ENCODE measurements around the gene TEKTIP1. TPM values are rescaled to one million over a fixed set of nuclear protein-coding genes. Genes with fewer than 3 reads are reported as not detected.
A peak's percentile ranks its signal among the peaks of the same experiment; 100 is the strongest.
"Not testable (repeated sequence)": the region's sequence is repeated elsewhere in the genome, so short reads cannot be mapped to it uniquely, and the experiment has no call there.

The TEKTIP1 gene
- total RNA-seq, 1 donor from 2014 or later = not detected

DNA sequence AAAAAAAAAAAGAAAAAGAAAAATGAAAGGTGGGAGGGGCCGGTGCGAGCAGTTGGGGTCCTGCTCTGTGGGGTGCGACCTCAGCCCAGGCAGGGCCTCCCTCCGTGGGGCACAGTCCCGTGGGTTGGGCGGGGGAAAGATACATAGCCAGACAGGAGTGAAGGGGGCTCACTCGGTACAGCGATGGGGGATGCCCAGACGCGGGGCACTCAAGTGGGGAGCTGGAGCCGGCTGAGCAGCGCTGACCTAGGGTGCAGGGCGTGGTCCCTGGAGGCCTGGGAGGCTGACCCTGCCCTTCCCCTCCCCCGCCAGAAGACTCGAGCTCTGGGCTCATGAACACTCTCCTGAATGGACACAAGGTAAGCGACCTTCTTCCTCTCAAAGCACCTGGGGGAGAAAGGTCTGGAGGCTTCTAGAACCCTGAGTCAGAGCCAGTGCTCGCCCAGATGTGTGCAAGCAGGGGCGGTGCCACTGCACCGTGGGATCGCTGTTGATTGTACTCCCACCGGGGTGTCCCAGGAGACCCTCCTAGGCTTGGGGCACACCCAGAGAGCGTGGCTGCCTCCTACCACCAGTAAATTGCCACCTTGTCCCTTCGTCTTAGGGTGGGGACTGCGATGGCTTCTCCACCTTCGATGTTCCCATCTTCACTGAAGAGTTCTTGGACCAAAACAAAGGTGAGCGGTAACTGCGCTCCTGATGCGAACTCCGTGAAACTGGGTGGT is 37.1 kb downstream of the TEKTIP1 start:
- no peak overlapping the region for H3K4me3 ChIP-seq (ENCODE audit: low read depth, low read length)
- DNase-seq (ENCODE audit: low read depth) = no peak
- TF ChIP-seq, protein P1, sequence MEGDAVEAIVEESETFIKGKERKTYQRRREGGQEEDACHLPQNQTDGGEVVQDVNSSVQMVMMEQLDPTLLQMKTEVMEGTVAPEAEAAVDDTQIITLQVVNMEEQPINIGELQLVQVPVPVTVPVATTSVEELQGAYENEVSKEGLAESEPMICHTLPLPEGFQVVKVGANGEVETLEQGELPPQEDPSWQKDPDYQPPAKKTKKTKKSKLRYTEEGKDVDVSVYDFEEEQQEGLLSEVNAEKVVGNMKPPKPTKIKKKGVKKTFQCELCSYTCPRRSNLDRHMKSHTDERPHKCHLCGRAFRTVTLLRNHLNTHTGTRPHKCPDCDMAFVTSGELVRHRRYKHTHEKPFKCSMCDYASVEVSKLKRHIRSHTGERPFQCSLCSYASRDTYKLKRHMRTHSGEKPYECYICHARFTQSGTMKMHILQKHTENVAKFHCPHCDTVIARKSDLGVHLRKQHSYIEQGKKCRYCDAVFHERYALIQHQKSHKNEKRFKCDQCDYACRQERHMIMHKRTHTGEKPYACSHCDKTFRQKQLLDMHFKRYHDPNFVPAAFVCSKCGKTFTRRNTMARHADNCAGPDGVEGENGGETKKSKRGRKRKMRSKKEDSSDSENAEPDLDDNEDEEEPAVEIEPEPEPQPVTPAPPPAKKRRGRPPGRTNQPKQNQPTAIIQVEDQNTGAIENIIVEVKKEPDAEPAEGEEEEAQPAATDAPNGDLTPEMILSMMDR (conservative IDR thresholded peaks at IDR 0.05; ENCODE audit: low read depth, low read length) = no peak

DNA sequence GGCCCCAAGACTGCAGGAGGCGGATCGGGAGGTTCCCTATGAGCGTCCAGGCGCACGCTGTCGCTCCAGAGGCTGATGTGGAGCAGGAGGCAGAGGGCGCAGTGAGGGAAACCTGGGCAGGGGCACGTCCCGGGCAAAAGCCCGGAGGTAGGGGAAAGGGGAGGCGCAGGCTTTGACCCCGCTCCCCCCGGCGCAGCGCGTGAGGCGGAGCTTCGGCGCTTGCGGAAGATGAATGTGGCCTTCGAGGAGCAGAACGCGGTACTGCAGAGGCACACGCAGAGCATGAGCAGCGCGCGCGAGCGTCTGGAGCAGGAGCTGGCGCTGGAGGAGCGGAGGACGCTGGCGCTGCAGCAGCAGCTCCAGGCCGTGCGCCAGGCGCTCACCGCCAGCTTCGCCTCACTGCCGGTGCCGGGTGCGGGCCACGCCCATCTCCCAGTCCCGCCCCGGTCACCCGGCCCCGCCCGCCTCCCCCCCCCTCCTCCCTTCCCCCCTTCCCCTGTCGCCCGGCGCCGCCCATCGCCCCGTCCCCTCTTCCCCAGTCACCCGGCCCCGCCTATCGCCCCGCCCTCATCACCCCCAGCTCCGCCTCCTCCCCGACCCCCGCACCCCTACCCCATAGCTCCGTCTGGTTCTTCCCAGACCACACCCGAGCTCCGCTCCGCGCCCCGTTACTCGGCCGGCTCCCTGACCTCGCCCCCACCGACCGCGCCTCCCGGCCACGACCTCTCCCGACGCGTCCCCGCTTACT is 37.9 kb downstream of the TEKTIP1 start:
- H3K4me3 ChIP-seq (ENCODE audit: low read depth, low read length) = no peak overlapping the region
- DNase-seq (ENCODE audit: low read depth) = no peak

DNA sequence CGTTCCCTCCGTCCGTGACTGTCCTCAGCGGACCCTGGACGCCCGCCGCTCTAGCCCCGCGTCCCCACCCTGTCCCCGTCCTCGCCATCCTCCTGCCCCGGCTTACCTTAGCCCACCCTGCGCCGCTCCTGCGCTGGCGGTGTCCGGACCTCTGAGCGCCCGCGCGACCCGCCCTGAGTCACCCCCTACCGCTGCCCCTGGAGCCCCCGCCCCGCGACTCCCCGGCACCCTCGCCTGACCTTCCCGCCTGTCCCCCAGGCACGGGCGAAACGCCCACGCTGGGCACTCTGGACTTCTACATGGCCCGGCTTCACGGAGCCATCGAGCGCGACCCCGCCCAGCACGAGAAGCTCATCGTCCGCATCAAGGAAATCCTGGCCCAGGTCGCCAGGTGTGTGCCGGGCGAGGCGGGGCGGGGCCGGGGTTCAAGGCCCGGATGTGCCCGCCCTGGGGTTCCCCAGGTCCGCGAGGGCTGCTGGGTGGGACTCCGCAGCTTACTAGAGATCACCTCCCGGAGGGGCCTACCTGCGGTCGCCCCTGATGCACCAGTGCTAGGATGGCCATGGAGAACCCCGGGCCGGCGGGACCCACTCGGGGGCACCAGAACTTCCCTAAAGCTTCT is 38.9 kb downstream of the TEKTIP1 start:
- H3K4me3 ChIP-seq (ENCODE audit: low read depth, low read length) = no peak overlapping the region
- TF ChIP-seq, protein P1 (conservative IDR thresholded peaks at IDR 0.05; ENCODE audit: low read depth, low read length) = no peak
- DNase-seq (ENCODE audit: low read depth) = no peak

More for the DNA sequence above, 37.9 kb downstream of the TEKTIP1 start:
- TF ChIP-seq, protein P1 (conservative IDR thresholded peaks at IDR 0.05; ENCODE audit: low read depth, low read length) = no peak

DNA sequence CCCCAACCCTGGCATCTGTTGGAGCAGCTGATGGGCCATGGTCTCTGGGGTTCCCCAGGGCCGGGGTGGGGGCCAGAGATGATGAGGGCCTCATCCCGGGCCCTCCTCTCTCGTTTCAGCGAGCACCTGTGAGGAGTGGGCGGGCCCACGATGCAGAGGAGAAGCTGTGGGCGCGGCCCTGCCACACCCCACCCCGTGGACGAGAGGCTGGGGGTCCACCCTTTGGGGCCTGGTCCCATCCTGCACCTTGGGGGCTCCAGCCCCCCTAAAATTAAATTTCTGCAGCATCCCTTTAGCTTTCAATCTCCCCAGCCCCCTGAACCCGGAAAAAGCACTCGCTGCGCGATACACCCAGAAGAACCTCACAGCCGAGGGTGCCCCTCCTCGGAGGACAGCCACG is 39.4 kb downstream of the TEKTIP1 start:
- TF ChIP-seq, protein P1 (conservative IDR thresholded peaks at IDR 0.05; ENCODE audit: low read depth, low read length) = no peak
- H3K4me3 ChIP-seq (ENCODE audit: low read depth, low read length) = no peak overlapping the region
- no peak for DNase-seq (ENCODE audit: low read depth)

DNA sequence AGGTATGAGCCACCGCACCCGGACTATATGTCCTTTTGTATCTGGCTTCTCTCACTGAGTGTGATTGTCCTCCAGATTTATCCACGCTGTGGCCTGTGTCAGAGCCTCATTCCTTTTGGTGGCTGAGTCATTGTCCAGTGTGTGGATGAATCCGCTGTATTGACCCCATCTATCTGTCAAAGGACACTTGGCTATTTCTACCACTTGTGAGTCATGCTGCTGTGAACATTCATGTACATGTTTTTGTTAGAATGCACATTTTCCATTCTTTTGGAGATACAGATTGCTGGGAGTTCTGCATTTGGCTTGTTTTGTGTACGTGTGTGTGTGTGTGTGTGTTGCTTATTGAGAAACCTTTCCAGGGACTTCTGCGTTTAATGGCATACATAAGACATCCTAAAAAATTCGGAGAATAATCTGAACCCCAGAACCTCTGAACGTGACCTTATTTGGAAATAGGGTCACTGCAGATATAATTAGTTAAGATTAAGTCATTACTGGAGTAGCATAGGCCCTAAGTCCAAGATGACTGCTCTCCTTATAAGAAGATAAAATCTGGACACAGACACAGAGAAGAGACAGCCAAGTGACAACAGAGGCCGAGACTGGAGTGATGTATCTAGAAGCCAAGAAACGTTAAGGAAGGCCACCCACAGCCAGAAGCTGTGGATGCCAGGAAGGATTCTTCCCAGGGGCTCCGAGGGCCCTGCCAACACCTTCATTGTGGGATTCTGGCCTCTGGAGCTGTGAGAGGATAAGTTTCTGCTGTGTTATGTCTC is 41.4 kb downstream of the TEKTIP1 start:
- TF ChIP-seq, protein P1 (conservative IDR thresholded peaks at IDR 0.05; ENCODE audit: low read depth, low read length) = no peak
- H3K4me3 ChIP-seq (ENCODE audit: low read depth, low read length) = no peak overlapping the region
- DNase-seq (ENCODE audit: low read depth) = peak; percentile 18

DNA sequence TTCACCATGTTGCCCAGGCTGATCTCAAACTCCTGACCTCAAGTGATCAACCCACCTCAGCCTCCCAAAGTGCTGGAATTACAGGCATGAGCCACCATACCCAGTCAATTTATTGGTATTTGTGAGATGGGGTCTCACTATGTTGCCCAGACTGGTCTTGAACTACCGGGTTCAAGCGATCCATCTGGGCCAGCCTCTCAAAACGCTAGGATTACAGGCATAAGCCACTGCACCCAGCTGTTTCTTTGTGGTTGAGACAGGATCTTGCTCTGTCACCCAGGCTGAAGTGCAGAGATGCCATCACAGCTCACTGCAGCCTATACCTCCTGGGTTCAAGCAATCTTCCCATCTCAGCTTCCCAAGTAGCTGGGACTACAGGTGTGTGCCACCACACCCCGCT is 42.8 kb downstream of the TEKTIP1 start:
- DNase-seq (ENCODE audit: low read depth); H3K4me3 ChIP-seq (ENCODE audit: low read depth, low read length): not testable (repeated sequence)

DNA sequence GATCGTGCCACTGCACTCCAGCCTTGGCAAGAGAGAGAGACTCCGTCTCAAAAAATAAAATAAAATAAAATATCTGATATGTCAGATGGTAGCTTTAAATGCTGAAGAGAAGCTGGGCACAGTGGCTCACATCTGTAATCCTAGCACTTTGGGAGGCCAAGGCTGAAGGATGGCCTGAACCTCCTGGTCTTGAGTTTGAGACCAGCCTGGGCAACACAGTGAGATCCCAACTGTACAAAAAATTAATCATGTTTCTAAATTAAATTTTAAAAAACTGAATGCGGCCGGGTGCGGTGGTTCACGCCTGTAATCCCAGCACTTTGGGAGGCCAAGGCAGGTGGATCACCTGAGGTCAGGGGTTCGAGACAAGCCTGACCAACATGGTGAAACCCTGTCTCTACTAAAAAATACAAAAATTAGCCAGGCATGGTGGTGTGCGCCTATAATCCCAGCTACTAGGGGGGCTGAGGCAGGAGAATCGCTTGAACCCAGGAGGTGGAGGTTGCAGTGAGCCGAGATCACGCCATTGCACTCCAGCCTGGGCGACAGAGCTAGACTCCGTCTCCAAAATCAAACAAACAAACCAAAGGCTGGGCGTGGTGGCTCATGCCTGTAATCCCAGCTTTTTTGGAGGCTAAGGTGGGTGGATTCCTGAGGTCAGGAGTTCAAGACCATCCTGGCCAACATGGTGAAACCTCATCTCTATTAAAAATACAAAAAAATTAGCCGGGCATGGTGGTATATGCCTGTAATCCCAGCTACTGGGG is 45.2 kb downstream of the TEKTIP1 start:
- H3K4me3 ChIP-seq (ENCODE audit: low read depth, low read length); DNase-seq (ENCODE audit: low read depth): not testable (repeated sequence)

Data from epithelial cell of proximal tubule (primary cell).